H1 (cell line): ENCODE measurements around the gene TBC1D4. TPM values are rescaled to one million over a fixed set of nuclear protein-coding genes. Genes with fewer than 3 reads are reported as not detected.

Source experiments
- CTCF ChIA-PET: fragments of 300-600 bp; sonication (Branson Sonifier 250); formaldehyde crosslinking; loops from one replicate; lab custom pipeline; 2021; ENCODE audit not compliant: partially characterized antibody; lab: Charles Lee
- POLR2A ChIA-PET: fragments of 300-600 bp; sonication (Branson Sonifier 250); formaldehyde crosslinking; loops from one replicate; lab custom pipeline; 2021; ENCODE audit warnings: inconsistent platforms; ENCODE audit not compliant: partially characterized antibody; lab: Charles Lee
- DNase-seq, 2 experiments: peaks; one replicate each; pipeline versions ENCODE4 v3.0.0 to v3.0.0-alpha.2; 2010 to 2022; ENCODE audit warnings: low spot score in 2 of 2, low read depth in 1 of 2, mixed read lengths in 1 of 2
- FAIRE-seq: peaks from 2 replicates; lab custom pipeline; 2011; peaks lifted over from hg19 to GRCh38; lab: Jason Lieb, UNC
- H2AFZ ChIP-seq: 2 replicates; pipeline ENCODE4 v1.8.1; 2012; ENCODE audit warnings: low read length, inconsistent platforms
- H2AK5ac ChIP-seq: 2 replicates; pipeline ENCODE4 v1.6.1; 2013; ENCODE audit warnings: low read depth, low read length
- H2BK120ac ChIP-seq: replicated peaks from 2 replicates; pipeline ENCODE3; 2013; ENCODE audit warnings: low read depth, low read length, inconsistent platforms
- H2BK12ac ChIP-seq: 2 replicates; pipeline ENCODE4 v1.6.1; 2013; ENCODE audit warnings: low read depth, low read length
- H2BK15ac ChIP-seq: 2 replicates; pipeline ENCODE4 v1.6.1; 2013; ENCODE audit warnings: low read length
- H2BK20ac ChIP-seq: 2 replicates; pipeline ENCODE4 v1.6.1; 2013; ENCODE audit warnings: low read length
- H2BK5ac ChIP-seq: 2 replicates; pipeline ENCODE4 v1.6.1; 2013; ENCODE audit warnings: low read depth, low read length
- H3K14ac ChIP-seq: 2 replicates; pipeline ENCODE4 v1.6.1; 2013; ENCODE audit warnings: inconsistent platforms; ENCODE audit not compliant: insufficient read length
- H3K18ac ChIP-seq: 2 replicates; pipeline ENCODE4 v1.6.1; 2013; ENCODE audit warnings: low read length; ENCODE audit errors: extremely low read depth
- H3K23ac ChIP-seq: 2 replicates; pipeline ENCODE4 v1.6.1; 2013; ENCODE audit warnings: inconsistent platforms; ENCODE audit not compliant: insufficient read length
- H3K23me2 ChIP-seq: 2 replicates; pipeline ENCODE4 v1.6.1; 2013; ENCODE audit warnings: low read depth, low read length
- H3K27ac ChIP-seq: 2 replicates; pipeline ENCODE4 v1.6.1; 2011; ENCODE audit warnings: low read depth, low read length, inconsistent platforms
- H3K27me3 ChIP-seq, 4 experiments: replicated peaks in 1 of 4; 1 replicate in 1 of 4; 2 replicates in 3 of 4; pipeline versions ENCODE4 v1.6.1 to v1.8.1; 2011 to 2013; ENCODE audit warnings: low read length in 3 of 4, mild to moderate bottlenecking in 3 of 4, inconsistent platforms in 2 of 4, mixed read lengths in 2 of 4, moderate library complexity in 1 of 4; ENCODE audit not compliant: control insufficient read depth in 3 of 4, insufficient read depth in 3 of 4; ENCODE audit errors: extremely low read depth in 1 of 4
- H3K36me3 ChIP-seq, 4 experiments: 2 replicates each; pipeline versions ENCODE4 v1.6.1 to v1.8.1; 2011 to 2013; ENCODE audit warnings: mild to moderate bottlenecking in 4 of 4, low read length in 3 of 4, moderate library complexity in 2 of 4, control low read depth in 1 of 4, inconsistent platforms in 1 of 4; ENCODE audit not compliant: insufficient read depth in 4 of 4, control insufficient read depth in 2 of 4
- H3K4ac ChIP-seq: replicated peaks from 2 replicates; pipeline ENCODE3; 2013; ENCODE audit warnings: low read length, low read depth, mixed read lengths, inconsistent platforms; ENCODE audit not compliant: insufficient read length
- H3K4me1 ChIP-seq, 4 experiments: replicated peaks in 1 of 4; 1 replicate in 1 of 4; 2 replicates in 3 of 4; pipeline versions ENCODE4 v1.6.1 to v1.8.1; 2011 to 2013; ENCODE audit warnings: low read length in 3 of 4, inconsistent platforms in 2 of 4, mixed read lengths in 1 of 4; ENCODE audit not compliant: insufficient read depth in 4 of 4, control insufficient read depth in 3 of 4
- H3K4me2 ChIP-seq, 2 experiments: 2 replicates each; pipeline versions ENCODE4 v1.6.1 to v1.8.1; 2011 to 2013; ENCODE audit warnings: low read depth in 2 of 2, low read length in 2 of 2, control low read depth in 1 of 2, inconsistent platforms in 1 of 2, mild to moderate bottlenecking in 1 of 2; ENCODE audit not compliant: insufficient read depth in 1 of 2
- H3K4me3 ChIP-seq, 4 experiments: fragments of 200-600, 300-600 bp in 1 of 4; sonication (generic), shearing (Covaris generic), sonication (Bioruptor Twin) in 1 of 4; 2 replicates each; pipeline versions ENCODE4 v1.5.1 to v1.8.1; 2011 to 2016; ENCODE audit warnings: low read length in 4 of 4, low read depth in 3 of 4, control low read depth in 2 of 4, inconsistent platforms in 2 of 4, mild to moderate bottlenecking in 2 of 4, mixed read lengths in 1 of 4, moderate library complexity in 1 of 4; ENCODE audit not compliant: insufficient read depth in 2 of 4; ENCODE audit errors: extremely low read depth in 1 of 4
- H3K56ac ChIP-seq: replicated peaks from 2 replicates; pipeline ENCODE3; 2013; ENCODE audit warnings: low read depth, mild to moderate bottlenecking, mixed read lengths, low read length, inconsistent platforms; ENCODE audit not compliant: insufficient read length
- H3K79me1 ChIP-seq: 2 replicates; pipeline ENCODE4 v1.6.1; 2013; ENCODE audit warnings: low read depth, low read length, control low read depth
- H3K79me2 ChIP-seq, 2 experiments: 2 replicates each; pipeline versions ENCODE4 v1.6.1 to v1.8.1; 2012 to 2013; ENCODE audit warnings: low read length in 2 of 2, mild to moderate bottlenecking in 2 of 2, inconsistent platforms in 1 of 2; ENCODE audit not compliant: insufficient read depth in 2 of 2, control insufficient read depth in 1 of 2
- H3K9ac ChIP-seq, 4 experiments: replicated peaks in 1 of 4; 1 replicate in 1 of 4; 2 replicates in 3 of 4; pipeline versions ENCODE4 v1.6.1 to v1.8.1; 2011 to 2013; ENCODE audit warnings: low read depth in 3 of 4, low read length in 3 of 4, control low read depth in 2 of 4, mild to moderate bottlenecking in 2 of 4, moderate library complexity in 2 of 4, inconsistent platforms in 1 of 4; ENCODE audit errors: extremely low read depth in 1 of 4
- H3K9me3 ChIP-seq, 2 experiments: 2 replicates each; pipeline versions ENCODE4 v1.6.1 to v1.8.1; 2012 to 2013; ENCODE audit warnings: mild to moderate bottlenecking in 2 of 2, moderate library complexity in 2 of 2, control low read depth in 1 of 2, inconsistent platforms in 1 of 2, low read depth in 1 of 2, low read length in 1 of 2, mixed read lengths in 1 of 2; ENCODE audit not compliant: insufficient read depth in 2 of 2
- H4K20me1 ChIP-seq, 2 experiments: replicated peaks in 1 of 2; 2 replicates each; pipeline versions ENCODE3 to v1.8.1; 2011 to 2013; ENCODE audit warnings: inconsistent platforms in 2 of 2, low read length in 2 of 2, mild to moderate bottlenecking in 1 of 2; ENCODE audit not compliant: insufficient read depth in 2 of 2, control insufficient read depth in 1 of 2
- H4K5ac ChIP-seq: 2 replicates; pipeline ENCODE4 v1.6.1; 2013; ENCODE audit warnings: low read length, low read depth, mixed read lengths, inconsistent platforms; ENCODE audit not compliant: insufficient read length
- H4K8ac ChIP-seq: 2 replicates; pipeline ENCODE4 v1.8.0; 2013; ENCODE audit warnings: mild to moderate bottlenecking, moderate library complexity, low read length, inconsistent platforms; ENCODE audit not compliant: insufficient read depth; ENCODE audit errors: extremely low read depth
- H4K91ac ChIP-seq: replicated peaks from 2 replicates; pipeline ENCODE3; 2013; ENCODE audit warnings: low read length, mixed read lengths, inconsistent platforms; ENCODE audit not compliant: insufficient read length
- CBX8 ChIP-seq: fragments of 300-800, 300-1000 bp; sonication (generic); IDR thresholded peaks from 2 replicates; pipeline ENCODE4 v1.7.1; 2016; ENCODE audit warnings: low read depth, low read length, borderline replicate concordance
- CEBPB ChIP-seq: IDR thresholded peaks from 2 replicates; pipeline ENCODE4 v1.6.1; 2012; ENCODE audit warnings: low read depth, low read length
- EZH2 ChIP-seq: fragments of 200-600 bp; sonication (generic); IDR thresholded peaks from 2 replicates; pipeline ENCODE4 v1.7.1; 2012; ENCODE audit warnings: low read depth, mild to moderate bottlenecking, moderate library complexity, low read length, inconsistent platforms; ENCODE audit not compliant: severe bottlenecking
- FOSL1 ChIP-seq: IDR thresholded peaks from 2 replicates; pipeline ENCODE4 v1.6.1; 2011; ENCODE audit warnings: mild to moderate bottlenecking, low read depth, low read length, moderate library complexity; ENCODE audit not compliant: insufficient read depth
- JUN ChIP-seq: IDR thresholded peaks from 2 replicates; pipeline ENCODE4 v1.6.1; 2011; ENCODE audit warnings: low read depth, mild to moderate bottlenecking, improper control_type of control experiment, low read length
- MAFK ChIP-seq: IDR thresholded peaks from 2 replicates; pipeline ENCODE4 v1.6.1; 2012; ENCODE audit warnings: low read depth, mild to moderate bottlenecking, improper control_type of control experiment, low read length
- POU5F1 ChIP-seq: IDR thresholded peaks from 2 replicates; pipeline ENCODE4 v1.6.1; 2011; ENCODE audit warnings: low read depth, mild to moderate bottlenecking, low read length, moderate library complexity
- RAD21 ChIP-seq, 2 experiments: IDR thresholded peaks in 1 of 2; conservative IDR thresholded peaks in 1 of 2; 2 replicates each; pipeline ENCODE4 v1.6.1; 2011; ENCODE audit warnings: low read depth in 2 of 2, low read length in 2 of 2, improper control_type of control experiment in 1 of 2, inconsistent platforms in 1 of 2, mild to moderate bottlenecking in 1 of 2, moderate library complexity in 1 of 2
- RBBP5 ChIP-seq: IDR thresholded peaks from 2 replicates; pipeline ENCODE4 v1.7.1; 2012; ENCODE audit warnings: low read depth, mild to moderate bottlenecking, inconsistent platforms, low read length, moderate library complexity, borderline replicate concordance
- WGBS, 2 experiments: shearing (Covaris generic) in 1 of 2; methylation state at CpG; one replicate each; pipeline versions ENCODE4 v1.1.6 to v1.1.7; 2013 to 2015; ENCODE audit warnings: low lambda C conversion rate in 2 of 2, mixed read lengths in 2 of 2, inconsistent platforms in 1 of 2, low coverage in 1 of 2, missing lambda C conversion rate in 1 of 2; ENCODE audit not compliant: insufficient replicate concordance in 2 of 2, insufficient coverage in 1 of 2, insufficient read length in 1 of 2; ENCODE audit errors: extremely low coverage in 1 of 2, missing lambda C conversion rate in 1 of 2; 5-methylcytosine and 5-hydroxymethylcytosine counted together
- polyA plus RNA-seq, 7 experiments: library from polyadenylated mRNA; depleted of rRNA in 3 of 7; stranded (reverse) in 5 of 7; unstranded in 2 of 7; fragments of >200 nt in 5 of 7; fragments of 200-250 nt in 2 of 7; gene quantifications; 1 replicate in 5 of 7; 2 replicates in 1 of 7; 4 replicates in 1 of 7; pipeline versions ENCODE4 v1.2.1 to v1.2.3, GENCODE V29; 2011 to 2013; ENCODE audit warnings: missing spikeins in 2 of 7, mixed read lengths in 2 of 7
- total RNA-seq: library from RNA; stranded (reverse); fragmentation: NEBNext Ultra II Directional; extraction: Animal tissue kit (Norgen Biotek cat#: 25700); gene quantifications from 2 replicates; pipeline ENCODE4 v1.2.1, GENCODE V29; 2021

The TBC1D4 gene
- total and polyA plus RNA-seq, 2 of the 8 experiments (the other 6 are each of a cell fraction or from before 2014, with no cell fraction given): 16.7 to 39.0 TPM

DNA sequence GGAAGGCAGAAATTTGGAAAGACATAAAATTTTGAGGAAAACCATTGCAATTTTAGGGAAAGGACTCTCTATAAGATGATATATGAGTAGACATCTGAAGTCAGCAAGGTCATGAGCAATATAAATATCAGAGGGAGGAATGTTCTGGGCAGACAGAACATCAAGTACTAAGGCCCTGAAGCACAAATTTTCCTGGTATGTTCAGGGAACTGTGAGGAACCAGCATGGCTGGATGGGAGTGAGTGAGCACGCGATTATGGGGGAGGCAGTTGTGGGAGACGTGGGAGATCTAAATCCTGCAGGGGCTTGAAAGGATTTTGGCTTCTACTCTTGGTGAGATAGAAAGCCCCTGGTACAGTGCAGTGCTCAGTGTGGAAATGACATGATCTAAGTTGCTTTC lies 112.0 kb downstream of the TBC1D4 start:
- peaks cover 0 to 2% of the 10 kb centered on the region in 2 experiments; a peak in 1 of 4 replicates for H3K79me2 ChIP-seq
- POLR2A ChIA-PET: no interaction called here
- H3K9me3 ChIP-seq: no peaks in the 10 kb centered on the region
- TF ChIP-seq MAFK (no peak), EZH2 (no peak), CEBPB (no peak), RAD21 (IDR thresholded peaks at IDR 0.05 in 1 of 2, conservative IDR thresholded peaks at IDR 0.05 in 1 of 2; ENCODE audit: low read depth in 2 of 2, low read length in 2 of 2) (no peak), RBBP5 (no peak), JUN (no peak), FOSL1 (no peak), CBX8 (no peak), POU5F1 (no peak)
- H4K91ac ChIP-seq: no peak overlapping the region
- H4K20me1 ChIP-seq: no peaks in the 10 kb centered on the region
- no peak overlapping the region for H2AFZ ChIP-seq
- no peak overlapping the region for H2BK12ac ChIP-seq
- H3K4me2 ChIP-seq: no peak overlapping the region
- no peaks in the 10 kb centered on the region for H3K36me3 ChIP-seq
- H3K4me3 ChIP-seq: no peak overlapping the region
- H4K5ac ChIP-seq: no peak overlapping the region
- DNase-seq (no peak), FAIRE-seq (no peak)
- 91% methylated on average over 3 of the region's 3 CpGs; no CpG with 5 or more reads in 1 of the 2 experiments for WGBS, 2 experiments
- CTCF ChIA-PET: interaction anchor here (1.5 to 6.6 kb wide), 4 partner anchors 7 to 112 kb away, joined by 3 to 46 read pairs (median 28); partner anchors contain the start of gene TBC1D4
- no peak overlapping the region for H4K8ac ChIP-seq
- no peaks in the 10 kb centered on the region for H3K27me3 ChIP-seq
- H3K14ac ChIP-seq: no peak overlapping the region
- H3K9ac ChIP-seq: no peak overlapping the region
- H3K56ac ChIP-seq: no peak overlapping the region
- H2BK5ac ChIP-seq: no peak overlapping the region
- no peak overlapping the region for H3K27ac ChIP-seq
- no peaks in the 10 kb centered on the region for H3K79me1 ChIP-seq
- H2BK15ac ChIP-seq: no peak overlapping the region
- H3K23me2 ChIP-seq: no peaks in the 10 kb centered on the region
- no peak overlapping the region for H3K4ac ChIP-seq
- no peak overlapping the region for H2BK120ac ChIP-seq
- no peak overlapping the region for H3K23ac ChIP-seq
- no peak overlapping the region for H2AK5ac ChIP-seq
- no peak overlapping the region for H3K18ac ChIP-seq
- H2BK20ac ChIP-seq: no peak overlapping the region
- H3K4me1 ChIP-seq: peaks cover 0 to 5% (median 2%) of the 10 kb centered on the region in 4 experiments; a peak in 5 of 7 replicates
